Measurements from ENCODE around the gene PPP3R1.

DNA sequence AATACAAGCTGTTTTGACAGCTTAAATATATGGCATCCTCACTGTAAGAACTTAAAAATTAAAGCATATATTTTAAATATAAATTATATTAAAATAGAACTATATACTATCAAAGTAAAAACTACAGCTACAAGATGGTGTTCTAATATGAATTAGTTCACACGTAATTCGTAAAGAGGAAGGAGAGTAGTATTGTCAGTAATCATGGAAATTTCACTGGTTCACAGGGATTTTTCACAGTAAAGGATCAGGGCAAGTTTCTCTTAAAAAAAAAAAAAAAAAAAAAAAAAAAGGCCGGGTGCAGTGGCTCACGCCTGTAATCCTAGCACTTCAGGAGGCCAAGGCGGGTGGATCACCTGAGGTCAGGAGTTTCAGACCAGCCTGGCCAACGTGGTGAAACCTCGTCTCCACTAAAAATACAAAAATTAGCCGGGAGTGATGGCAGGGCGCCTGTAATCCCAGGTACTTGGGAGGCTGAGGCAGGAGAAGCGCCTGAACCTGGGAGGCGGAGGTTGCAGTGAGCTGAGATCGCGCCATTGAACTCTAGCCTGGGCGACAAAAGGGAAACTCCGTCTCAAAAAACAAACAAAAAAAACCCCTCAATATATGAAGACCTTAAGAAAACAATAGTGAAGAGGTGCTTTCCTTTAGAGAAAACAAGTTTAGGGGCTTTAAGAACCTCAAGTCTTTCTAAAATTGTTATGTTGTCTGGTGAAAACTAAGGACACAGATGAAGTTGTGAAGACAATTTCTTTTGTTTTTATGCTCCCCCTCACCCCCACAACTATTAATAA is 62.1 kb downstream of the PPP3R1 start:
- TF ChIP-seq, protein P1, sequence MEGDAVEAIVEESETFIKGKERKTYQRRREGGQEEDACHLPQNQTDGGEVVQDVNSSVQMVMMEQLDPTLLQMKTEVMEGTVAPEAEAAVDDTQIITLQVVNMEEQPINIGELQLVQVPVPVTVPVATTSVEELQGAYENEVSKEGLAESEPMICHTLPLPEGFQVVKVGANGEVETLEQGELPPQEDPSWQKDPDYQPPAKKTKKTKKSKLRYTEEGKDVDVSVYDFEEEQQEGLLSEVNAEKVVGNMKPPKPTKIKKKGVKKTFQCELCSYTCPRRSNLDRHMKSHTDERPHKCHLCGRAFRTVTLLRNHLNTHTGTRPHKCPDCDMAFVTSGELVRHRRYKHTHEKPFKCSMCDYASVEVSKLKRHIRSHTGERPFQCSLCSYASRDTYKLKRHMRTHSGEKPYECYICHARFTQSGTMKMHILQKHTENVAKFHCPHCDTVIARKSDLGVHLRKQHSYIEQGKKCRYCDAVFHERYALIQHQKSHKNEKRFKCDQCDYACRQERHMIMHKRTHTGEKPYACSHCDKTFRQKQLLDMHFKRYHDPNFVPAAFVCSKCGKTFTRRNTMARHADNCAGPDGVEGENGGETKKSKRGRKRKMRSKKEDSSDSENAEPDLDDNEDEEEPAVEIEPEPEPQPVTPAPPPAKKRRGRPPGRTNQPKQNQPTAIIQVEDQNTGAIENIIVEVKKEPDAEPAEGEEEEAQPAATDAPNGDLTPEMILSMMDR (IDR thresholded peaks at IDR 0.05) = no peak
- TF ChIP-seq EP300 (IDR thresholded peaks at IDR 0.05) (no peak), POLR2A (IDR thresholded peaks at IDR 0.05) (no peak)
